ENCODE results near the gene CMTM7. TPM values are rescaled to one million over a fixed set of nuclear protein-coding genes. Genes with fewer than 3 reads are reported as not detected.
"Not testable (repeated sequence)": the region's sequence is repeated elsewhere in the genome, so short reads cannot be mapped to it uniquely, and the experiment has no call there.

CMTM7 gene
- total RNA-seq, 1 experiment from 2014 or later, result 62.6 TPM

DNA sequence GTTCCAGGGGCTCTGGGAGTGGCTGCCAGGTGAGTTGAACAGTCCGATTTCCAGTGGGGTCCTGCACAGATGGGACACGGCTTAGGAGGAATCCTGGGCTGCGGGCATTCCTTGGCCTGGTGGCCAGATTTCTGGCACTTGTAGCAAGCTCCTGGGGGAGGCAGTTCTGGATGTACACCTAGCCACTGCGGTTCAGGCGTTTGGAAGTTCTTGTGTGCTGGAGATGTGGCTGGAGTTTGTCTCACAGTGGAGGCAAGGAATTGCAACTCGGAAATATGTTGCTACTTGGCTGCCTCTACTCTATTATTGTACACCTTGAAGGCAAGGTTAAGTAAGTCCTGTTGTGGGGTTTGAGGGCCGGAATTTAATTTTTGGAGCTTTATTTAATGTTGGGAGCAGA is 73.1 kb downstream of the CMTM7 start:
- ATAC-seq, POLR2A ChIA-PET: not testable (repeated sequence)

DNA sequence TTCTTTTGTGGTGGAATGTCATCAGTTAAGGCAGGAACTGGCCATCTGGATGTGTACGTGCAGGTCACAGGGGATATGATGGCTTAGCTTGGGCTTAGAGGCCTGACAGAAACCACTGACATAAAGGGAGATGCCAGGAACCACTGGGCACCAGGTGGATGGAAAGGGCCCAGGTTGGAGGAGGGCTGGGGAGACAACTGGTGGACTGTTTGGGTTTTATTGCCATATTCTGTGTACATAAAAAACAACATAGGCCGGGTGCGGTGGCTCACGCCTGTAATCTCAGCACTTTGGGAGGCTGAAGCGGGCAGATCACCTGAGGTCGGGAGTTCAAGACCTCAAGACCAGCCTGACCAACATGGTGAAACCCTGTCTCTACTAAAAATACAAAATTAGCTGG is 75.2 kb downstream of the CMTM7 start:
- H3K9ac ChIP-seq (ENCODE audit: low read length); RAD21 ChIA-PET (ENCODE audit: low non-redundant PET in 1 of 2, low total read pairs in 2 of 2, uncharacterized antibody in 2 of 2, unreplicated experiment in 2 of 2); DNase-seq (ENCODE audit: low read depth, low spot score); H3K9me3 ChIP-seq (ENCODE audit: control insufficient read depth in 1 of 2, insufficient read depth in 1 of 2, low read depth in 1 of 2, low read length in 2 of 2); BruUV-seq (replicated peaks); ATAC-seq; H3K79me2 ChIP-seq (ENCODE audit: insufficient read depth, low read length); POLR2A ChIA-PET; H2AFZ ChIP-seq (ENCODE audit: low read depth, low read length, poor library complexity, severe bottlenecking); H3K27me3 ChIP-seq (ENCODE audit: insufficient read depth, low read length); H3K4me2 ChIP-seq (ENCODE audit: low read length); H3K9me2 ChIP-seq (ENCODE audit: insufficient read depth); H4K20me1 ChIP-seq (ENCODE audit: insufficient read depth); H3K4me3 ChIP-seq (replicated peaks in 1 of 2; ENCODE audit: low read depth in 1 of 2, low read length in 2 of 2); H3K27ac ChIP-seq (ENCODE audit: low read depth, low read length): not testable (repeated sequence)
- peaks cover 0 to 11% of the 10 kb centered on the region in 2 experiments; a peak in 1 of 4 replicates for H3K36me3 ChIP-seq (ENCODE audit: control insufficient read depth in 1 of 2, insufficient read depth in 2 of 2, low read length in 2 of 2)
- CTCF ChIA-PET, result interaction anchor here (1.7 to 4.0 kb wide), 3 partner anchors 11 to 92 kb away, joined by 6 to 39 read pairs (median 8); no protein-coding TSS in a partner anchor
- peaks cover 39 to 50% of the 10 kb centered on the region in 2 experiments for H3K4me1 ChIP-seq (ENCODE audit: control insufficient read depth in 1 of 2, insufficient read depth in 2 of 2, low read length in 2 of 2)
- intact Hi-C loops (cut with micrococcal nuclease), result loop anchor here (5.0 kb wide), 1 partner anchor 75 kb away; the partner anchor contains the start of gene CMTM7

More for the DNA sequence above, 73.1 kb downstream of the CMTM7 start:
- BruUV-seq (replicated peaks); CTCF ChIA-PET; H3K4me2 ChIP-seq (ENCODE audit: low read length); H3K36me3 ChIP-seq (ENCODE audit: control insufficient read depth in 1 of 2, insufficient read depth in 2 of 2, low read length in 2 of 2); H2AFZ ChIP-seq (ENCODE audit: low read depth, low read length, poor library complexity, severe bottlenecking); H3K9me2 ChIP-seq (ENCODE audit: insufficient read depth); H3K9ac ChIP-seq (ENCODE audit: low read length); H4K20me1 ChIP-seq (ENCODE audit: insufficient read depth); H3K4me3 ChIP-seq (replicated peaks in 1 of 2; ENCODE audit: low read depth in 1 of 2, low read length in 2 of 2); H3K9me3 ChIP-seq (ENCODE audit: control insufficient read depth in 1 of 2, insufficient read depth in 1 of 2, low read depth in 1 of 2, low read length in 2 of 2); RAD21 ChIA-PET (ENCODE audit: low non-redundant PET in 1 of 2, low total read pairs in 2 of 2, uncharacterized antibody in 2 of 2, unreplicated experiment in 2 of 2); DNase-seq (ENCODE audit: low read depth, low spot score); H3K27ac ChIP-seq (ENCODE audit: low read depth, low read length); H3K27me3 ChIP-seq (ENCODE audit: insufficient read depth, low read length): not testable (repeated sequence)
- Histone ChIP-seq H3K4me1 (ENCODE audit: control insufficient read depth in 1 of 2, insufficient read depth in 2 of 2, low read length in 2 of 2) (peaks cover 21 to 29% of the 10 kb centered on the region in 2 experiments), H3K79me2 (ENCODE audit: insufficient read depth, low read length) (peaks cover 15% of the 10 kb centered on the region; the same call in 1 of the 2 replicates)
- intact Hi-C loops (cut with micrococcal nuclease), result loop anchor here (5.0 kb wide), 1 partner anchor 72 kb away; the partner anchor contains the start of gene CMTM7

Data from HCT116 (cell line).